ENCODE data around the gene ADAM11.

Gene ADAM11

GRCh38 chr17:44775136-44775837, 16.5 kb downstream of the ADAM11 start:
- peak; percentile 92 to 98 for DNase-seq (ENCODE audit: extremely low read depth in 1 of 2, low read depth in 1 of 2)

DNA sequence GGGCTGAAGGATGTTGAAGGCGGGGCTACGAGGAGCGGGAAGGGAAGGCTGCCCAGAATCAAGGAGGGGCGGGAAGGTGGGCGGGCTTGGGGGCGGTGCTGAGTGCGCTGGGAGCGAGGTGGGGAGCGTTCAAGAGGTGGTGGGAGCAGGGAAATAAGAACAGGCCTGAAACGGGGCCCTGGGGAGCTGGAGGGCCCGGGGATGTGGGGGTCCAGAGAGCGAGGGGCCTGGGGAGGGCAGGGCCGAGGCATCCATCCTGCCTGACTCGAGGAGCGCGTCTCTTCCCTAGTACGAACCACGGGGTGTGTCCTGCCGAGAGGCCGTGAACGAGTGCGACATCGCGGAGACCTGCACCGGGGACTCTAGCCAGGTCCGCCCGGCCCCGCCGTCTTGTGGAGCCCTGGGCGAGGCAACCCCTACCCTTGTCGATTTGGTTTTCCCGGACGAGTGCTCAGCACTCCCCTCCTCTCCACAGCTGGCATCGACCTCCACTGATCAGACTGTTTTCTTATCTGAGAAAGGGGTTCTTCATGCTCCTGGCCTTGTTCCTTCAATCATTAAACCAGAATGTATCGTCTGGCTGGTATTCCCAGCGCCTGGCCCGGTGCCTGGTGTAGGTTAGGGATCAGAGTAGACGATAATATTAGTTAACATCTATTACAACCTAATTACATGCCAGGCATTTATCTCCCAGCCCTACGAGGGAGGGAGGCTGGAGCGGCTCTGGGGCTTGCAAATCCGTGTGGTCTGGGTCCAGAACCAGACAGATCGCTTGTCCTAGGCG, 17.2 kb downstream of the ADAM11 start:
- DNase-seq (ENCODE audit: extremely low read depth in 1 of 2, low read depth in 1 of 2): no peak

GRCh38 chr17:44776628-44777393, 18.0 kb downstream of the ADAM11 start:
- no peak for DNase-seq (ENCODE audit: extremely low read depth in 1 of 2, low read depth in 1 of 2)

DNA sequence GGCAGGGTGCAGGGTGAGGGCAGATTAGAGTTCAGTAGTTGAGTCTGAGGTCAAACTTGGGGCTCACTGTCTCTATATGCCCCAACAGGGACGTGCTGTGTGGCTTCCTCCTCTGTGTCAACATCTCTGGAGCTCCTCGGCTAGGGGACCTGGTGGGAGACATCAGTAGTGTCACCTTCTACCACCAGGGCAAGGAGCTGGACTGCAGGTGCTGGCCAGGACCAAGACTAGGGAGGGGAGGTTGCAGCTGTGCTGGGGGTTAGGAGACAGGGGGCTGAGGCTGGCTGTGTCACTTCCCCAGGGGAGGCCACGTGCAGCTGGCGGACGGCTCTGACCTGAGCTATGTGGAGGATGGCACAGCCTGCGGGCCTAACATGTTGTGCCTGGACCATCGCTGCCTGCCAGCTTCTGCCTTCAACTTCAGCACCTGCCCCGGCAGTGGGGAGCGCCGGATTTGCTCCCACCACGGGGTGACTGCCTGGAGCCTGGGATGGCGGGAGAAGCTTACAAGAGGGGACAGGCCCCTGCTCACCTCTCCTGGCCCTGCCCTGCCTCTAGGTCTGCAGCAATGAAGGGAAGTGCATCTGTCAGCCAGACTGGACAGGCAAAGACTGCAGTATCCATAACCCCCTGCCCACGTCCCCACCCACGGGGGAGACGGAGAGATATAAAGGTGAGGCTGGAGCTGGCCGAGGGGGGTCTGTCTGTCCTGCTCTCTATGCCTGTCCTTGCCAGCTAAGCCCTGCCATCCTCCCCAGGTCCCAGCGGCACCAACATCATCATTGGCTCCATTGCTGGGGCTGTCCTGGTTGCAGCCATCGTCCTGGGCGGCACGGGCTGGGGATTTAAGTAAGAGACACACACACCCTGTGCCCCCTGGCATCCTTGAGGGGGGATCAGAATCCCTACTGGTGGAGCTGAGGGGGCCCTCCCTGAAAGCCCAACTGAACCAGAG, 18.9 kb downstream of the ADAM11 start:
- no peak for DNase-seq (ENCODE audit: extremely low read depth in 1 of 2, low read depth in 1 of 2)

- DNase-seq (ENCODE audit: extremely low read depth in 1 of 2, low read depth in 1 of 2): no peak
These were observed 19.9 kb downstream of the ADAM11 start for GRCh38 chr17:44778656-44779210.

DNA sequence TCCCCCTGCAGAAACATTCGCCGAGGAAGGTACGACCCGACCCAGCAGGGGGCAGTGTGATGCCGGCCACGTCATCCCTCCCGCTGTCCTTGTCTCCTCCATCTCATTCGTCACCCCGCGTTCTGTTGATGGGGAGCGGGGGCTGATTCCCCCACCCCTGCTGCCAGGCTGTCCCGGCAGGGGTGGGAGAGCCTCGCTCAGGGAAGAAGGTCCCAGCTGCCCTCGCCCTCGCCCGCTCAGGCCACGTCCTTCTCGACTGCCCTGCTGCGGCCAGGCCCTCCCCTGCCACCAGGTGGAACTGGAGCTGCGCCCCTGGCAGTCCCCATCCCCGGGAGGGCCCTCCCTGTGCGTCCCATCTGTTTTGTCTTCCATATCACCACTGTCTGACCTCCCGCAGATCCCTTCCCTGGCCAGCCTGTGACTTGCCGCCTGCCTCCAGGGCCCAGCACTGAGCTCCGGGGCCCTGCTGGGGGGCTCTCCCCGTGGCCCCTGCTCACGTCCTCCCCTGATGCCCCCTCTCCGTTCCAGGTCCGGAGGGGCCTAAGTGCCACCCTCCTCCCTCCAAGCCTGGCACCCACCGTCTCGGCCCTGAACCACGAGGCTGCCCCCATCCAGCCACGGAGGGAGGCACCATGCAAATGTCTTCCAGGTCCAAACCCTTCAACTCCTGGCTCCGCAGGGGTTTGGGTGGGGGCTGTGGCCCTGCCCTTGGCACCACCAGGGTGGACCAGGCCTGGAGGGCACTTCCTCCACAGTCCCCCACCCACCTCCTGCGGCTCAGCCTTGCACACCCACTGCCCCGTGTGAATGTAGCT, 20.6 kb downstream of the ADAM11 start:
- DNase-seq (ENCODE audit: extremely low read depth in 1 of 2, low read depth in 1 of 2): peak; percentile 46 to 74

GRCh38 chr17:44780161-44780560, 21.4 kb downstream of the ADAM11 start:
- no peak for DNase-seq (ENCODE audit: extremely low read depth in 1 of 2, low read depth in 1 of 2)

DNA sequence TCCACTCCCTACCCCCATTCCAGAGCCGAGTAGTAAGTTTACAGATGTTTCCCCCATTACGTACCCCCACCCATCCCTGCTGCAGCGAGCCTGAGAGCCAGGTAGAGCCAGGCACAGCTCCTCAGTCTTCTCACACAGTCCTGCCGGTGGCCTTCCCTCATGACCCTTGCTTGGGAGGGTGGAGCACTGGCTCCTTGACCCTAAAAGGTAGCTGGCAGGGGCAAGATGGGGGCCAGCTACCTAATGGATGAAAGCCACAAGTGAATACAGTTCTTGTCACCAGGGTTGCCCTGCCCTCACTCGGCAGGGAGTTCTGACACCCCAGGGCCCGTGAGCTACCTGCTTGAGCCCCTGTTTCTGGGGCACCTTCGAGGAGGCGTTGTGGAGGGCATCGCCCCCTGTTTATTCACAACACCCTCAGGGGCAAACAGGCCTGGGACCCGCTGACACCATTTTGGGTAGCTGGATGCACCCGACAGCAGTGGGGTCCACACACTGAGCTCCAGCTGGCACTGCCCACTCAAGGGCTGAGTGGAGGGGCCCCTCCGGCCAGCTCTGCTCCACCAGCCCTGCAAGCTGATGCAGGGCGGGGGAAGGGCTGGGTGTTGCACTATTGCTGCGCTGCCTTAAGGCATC, 22.2 kb downstream of the ADAM11 start:
- no peak for DNase-seq (ENCODE audit: extremely low read depth in 1 of 2, low read depth in 1 of 2)

- no peak for DNase-seq (ENCODE audit: extremely low read depth in 1 of 2, low read depth in 1 of 2)
These were observed 22.9 kb downstream of the ADAM11 start for GRCh38 chr17:44781551-44782325.

GRCh38 chr17:44782326-44782850, 23.6 kb downstream of the ADAM11 start:
- DNase-seq (ENCODE audit: extremely low read depth in 1 of 2, low read depth in 1 of 2): no peak

GRCh38 chr17:44785921-44786320, 27.1 kb downstream of the ADAM11 start:
- DNase-seq (ENCODE audit: extremely low read depth in 1 of 2, low read depth in 1 of 2): no peak

DNA sequence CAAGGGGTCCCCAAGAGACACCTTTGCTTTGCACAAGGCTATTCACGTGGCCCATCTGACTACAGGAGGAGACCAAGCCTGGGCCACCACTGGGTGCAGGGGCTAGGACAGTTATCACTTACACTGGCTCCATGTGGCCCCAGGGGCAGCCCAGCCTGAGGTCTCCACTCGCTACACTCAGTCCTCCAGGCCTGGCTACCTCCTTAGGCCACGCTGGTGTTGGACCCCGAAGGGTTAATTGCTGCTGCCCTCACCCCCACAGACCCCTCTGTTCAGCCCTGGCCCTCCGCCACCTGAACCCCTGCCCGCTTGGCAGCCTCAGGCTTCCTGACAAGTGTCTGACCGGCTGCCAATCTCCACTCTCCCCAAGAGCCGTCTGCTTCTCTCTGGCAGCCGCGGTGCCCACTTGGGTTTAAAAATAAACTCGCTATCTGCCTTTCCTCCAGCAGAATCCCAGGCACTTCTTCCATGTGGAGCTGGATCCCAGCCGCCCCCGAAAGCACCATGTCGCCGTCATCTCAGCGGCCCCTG, 27.8 kb downstream of the ADAM11 start:
- no peak for DNase-seq (ENCODE audit: extremely low read depth in 1 of 2, low read depth in 1 of 2)

DNA sequence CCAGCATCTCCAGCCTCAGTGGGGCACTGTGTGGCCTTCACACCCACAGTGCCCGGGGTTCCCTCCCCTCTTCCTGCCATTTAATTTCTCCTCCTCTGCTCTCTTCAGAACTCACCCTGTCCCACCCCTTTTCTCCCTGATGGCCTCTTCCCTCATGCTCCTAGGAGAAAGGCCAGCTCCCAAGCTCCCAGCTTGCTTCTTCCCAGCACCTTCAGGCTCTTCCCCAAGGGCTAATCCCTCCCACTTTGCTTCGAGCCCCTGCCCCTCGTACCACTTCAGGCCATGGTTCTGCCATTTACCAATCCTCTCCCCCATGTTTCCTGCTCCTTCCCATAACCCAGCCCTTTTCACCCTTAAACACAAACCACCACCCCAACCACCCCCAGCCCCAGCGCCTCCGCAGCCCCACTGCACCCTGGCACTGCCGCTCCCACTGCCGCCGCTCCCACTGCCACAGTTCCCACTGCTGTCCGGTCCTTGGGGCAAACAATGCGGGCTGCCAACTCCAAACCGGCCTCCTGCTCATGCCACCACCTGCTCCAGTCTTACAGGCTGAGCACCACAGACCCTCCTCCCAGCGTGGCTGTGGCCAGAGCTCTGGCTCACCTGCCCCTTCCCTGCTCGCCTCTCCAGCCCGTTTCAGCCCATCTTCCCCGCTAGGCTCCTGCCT, 28.6 kb downstream of the ADAM11 start:
- no peak for DNase-seq (ENCODE audit: extremely low read depth in 1 of 2, low read depth in 1 of 2)

DNA sequence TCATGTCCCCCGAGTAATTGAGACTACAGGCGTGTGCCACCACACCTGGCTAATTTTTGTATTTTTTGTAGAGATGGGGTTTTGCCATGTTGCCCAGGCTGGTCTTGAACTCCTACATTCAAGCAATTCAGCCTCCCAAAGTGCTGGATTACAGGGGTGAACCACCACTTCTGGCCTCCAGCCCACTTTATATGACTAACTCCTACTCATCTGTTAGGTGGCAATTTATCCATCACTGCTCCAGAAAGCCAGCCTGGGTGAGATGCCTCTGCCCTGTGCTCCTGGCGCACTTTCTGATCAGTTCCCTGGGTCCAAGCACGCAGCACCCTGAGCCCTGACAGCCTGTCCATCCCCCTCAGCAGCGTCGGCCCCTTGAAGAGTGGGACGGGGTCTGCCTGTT, 29.4 kb downstream of the ADAM11 start:
- DNase-seq (ENCODE audit: extremely low read depth in 1 of 2, low read depth in 1 of 2): no peak

- DNase-seq (ENCODE audit: extremely low read depth in 1 of 2, low read depth in 1 of 2): no peak
These were observed 33.5 kb downstream of the ADAM11 start for GRCh38 chr17:44792276-44792675.

GRCh38 chr17:44793885-44794842, 35.4 kb downstream of the ADAM11 start:
- no peak for DNase-seq (ENCODE audit: extremely low read depth in 1 of 2, low read depth in 1 of 2)
